Measurements from ENCODE around the gene BEND3. TPM values are rescaled to one million over a fixed set of nuclear protein-coding genes. Genes with fewer than 3 reads are reported as not detected.
"Not testable (repeated sequence)": the region's sequence is repeated elsewhere in the genome, so short reads cannot be mapped to it uniquely, and the experiment has no call there.

BEND3 gene
- polyA plus RNA-seq, 1 donor from 2014 or later, result 5.7 TPM

GRCh38 chr6:107026965-107027364 is 88.3 kb downstream of the BEND3 start:
- TF ChIP-seq MXI1 (conservative IDR thresholded peaks at IDR 0.05; ENCODE audit: poor library complexity, severe bottlenecking) (no peak), RAD21 (conservative IDR thresholded peaks at IDR 0.05) (no peak), SMC3 (conservative IDR thresholded peaks at IDR 0.05; ENCODE audit: poor library complexity) (no peak), TAF1 (IDR thresholded peaks at IDR 0.05; ENCODE audit: low read depth) (no peak), EP300 (conservative IDR thresholded peaks at IDR 0.05; ENCODE audit: poor library complexity, severe bottlenecking) (no peak), EZH2 (IDR thresholded peaks at IDR 0.05; ENCODE audit: borderline replicate concordance, insufficient read depth, low read length, poor library complexity, severe bottlenecking) (no peak)
- no peaks in the 10 kb centered on the region for H3K9me3 ChIP-seq (ENCODE audit: low read length)
- no peaks in the 10 kb centered on the region for H3F3A ChIP-seq (ENCODE audit: insufficient read depth, low read length, poor library complexity, severe bottlenecking)
- no peaks in the 10 kb centered on the region for H3K27me3 ChIP-seq (ENCODE audit: insufficient read depth, low read depth, low read length)
- H3K9me2 ChIP-seq (ENCODE audit: insufficient read depth, low read length), result no peaks in the 10 kb centered on the region
- no peak overlapping the region for H3K9ac ChIP-seq (ENCODE audit: low read length)
- H3K36me3 ChIP-seq (ENCODE audit: insufficient read depth, low read length), result no peaks in the 10 kb centered on the region
- no peak overlapping the region for H3K4me2 ChIP-seq (ENCODE audit: low read length)
- H2AFZ ChIP-seq (ENCODE audit: low read depth, low read length), result no peak overlapping the region
- no peak overlapping the region for H3K4me3 ChIP-seq (ENCODE audit: low read length)
- H3K79me2 ChIP-seq (replicated peaks; ENCODE audit: insufficient read depth, low read length), result peaks cover 7% of the 10 kb centered on the region
- no peak overlapping the region for H3K27ac ChIP-seq (ENCODE audit: low read length)
- H4K20me1 ChIP-seq (ENCODE audit: insufficient read depth), result no peaks in the 10 kb centered on the region

- Histone ChIP-seq H3K4me3 (ENCODE audit: low read length) (no peak overlapping the region), H3F3A (ENCODE audit: insufficient read depth, low read length, poor library complexity, severe bottlenecking) (no peaks in the 10 kb centered on the region), H3K27me3 (ENCODE audit: insufficient read depth, low read depth, low read length) (no peaks in the 10 kb centered on the region), H3K9me3 (ENCODE audit: low read length) (no peaks in the 10 kb centered on the region), H3K36me3 (ENCODE audit: insufficient read depth, low read length) (no peaks in the 10 kb centered on the region), H3K79me2 (replicated peaks; ENCODE audit: insufficient read depth, low read length) (no peaks in the 10 kb centered on the region), H3K4me2 (ENCODE audit: low read length) (no peak overlapping the region), H3K9ac (ENCODE audit: low read length) (no peak overlapping the region), H2AFZ (ENCODE audit: low read depth, low read length) (no peak overlapping the region), H3K9me2 (ENCODE audit: insufficient read depth, low read length) (no peaks in the 10 kb centered on the region), H3K27ac (ENCODE audit: low read length) (no peak overlapping the region), H4K20me1 (ENCODE audit: insufficient read depth) (no peaks in the 10 kb centered on the region)
- TF ChIP-seq POLR2AphosphoS5 (IDR thresholded peaks at IDR 0.05), result no peak
- no peak for TF ChIP-seq RAD21 (conservative IDR thresholded peaks at IDR 0.05)
- no peak for TF ChIP-seq TAF1 (IDR thresholded peaks at IDR 0.05; ENCODE audit: low read depth)
- no peak for TF ChIP-seq SMC3 (conservative IDR thresholded peaks at IDR 0.05; ENCODE audit: poor library complexity)
- no peak for TF ChIP-seq MXI1 (conservative IDR thresholded peaks at IDR 0.05; ENCODE audit: poor library complexity, severe bottlenecking)
- TF ChIP-seq EZH2 (IDR thresholded peaks at IDR 0.05; ENCODE audit: borderline replicate concordance, insufficient read depth, low read length, poor library complexity, severe bottlenecking), result no peak
These were observed 93.7 kb downstream of the BEND3 start for GRCh38 chr6:107021446-107022185.

- no peak overlapping the region for H3K9ac ChIP-seq (ENCODE audit: low read length)
- no peak overlapping the region for H3K27ac ChIP-seq (ENCODE audit: low read length)
- TF ChIP-seq SMC3 (conservative IDR thresholded peaks at IDR 0.05; ENCODE audit: poor library complexity) (no peak), REST (IDR thresholded peaks at IDR 0.05; ENCODE audit: borderline replicate concordance) (no peak), POLR2AphosphoS5 (IDR thresholded peaks at IDR 0.05) (no peak), EP300 (conservative IDR thresholded peaks at IDR 0.05; ENCODE audit: poor library complexity, severe bottlenecking) (no peak)
- no peaks in the 10 kb centered on the region for H4K20me1 ChIP-seq (ENCODE audit: insufficient read depth)
- H2AFZ ChIP-seq (ENCODE audit: low read depth, low read length), result no peak overlapping the region
- no peaks in the 10 kb centered on the region for H3K9me3 ChIP-seq (ENCODE audit: low read length)
- no peak overlapping the region for H3K4me3 ChIP-seq (ENCODE audit: low read length)
- no peaks in the 10 kb centered on the region for H3K9me2 ChIP-seq (ENCODE audit: insufficient read depth, low read length)
- H3K4me2 ChIP-seq (ENCODE audit: low read length), result no peak overlapping the region
- no peaks in the 10 kb centered on the region for H3K27me3 ChIP-seq (ENCODE audit: insufficient read depth, low read depth, low read length)
- H3F3A ChIP-seq (ENCODE audit: insufficient read depth, low read length, poor library complexity, severe bottlenecking), result no peaks in the 10 kb centered on the region
- H3K79me2 ChIP-seq (replicated peaks; ENCODE audit: insufficient read depth, low read length), result no peaks in the 10 kb centered on the region
- H3K36me3 ChIP-seq (ENCODE audit: insufficient read depth, low read length), result no peaks in the 10 kb centered on the region
These were observed 95.1 kb downstream of the BEND3 start for GRCh38 chr6:107020239-107020638.

- not testable (repeated sequence) for H3K4me3 ChIP-seq (ENCODE audit: low read length); H3K27ac ChIP-seq (ENCODE audit: low read length); H3K79me2 ChIP-seq (replicated peaks; ENCODE audit: insufficient read depth, low read length); H3K9ac ChIP-seq (ENCODE audit: low read length); H3K9me2 ChIP-seq (ENCODE audit: insufficient read depth, low read length); H3F3A ChIP-seq (ENCODE audit: insufficient read depth, low read length, poor library complexity, severe bottlenecking); H2AFZ ChIP-seq (ENCODE audit: low read depth, low read length); H4K20me1 ChIP-seq (ENCODE audit: insufficient read depth); H3K9me3 ChIP-seq (ENCODE audit: low read length); H3K27me3 ChIP-seq (ENCODE audit: insufficient read depth, low read depth, low read length); H3K4me2 ChIP-seq (ENCODE audit: low read length); H3K36me3 ChIP-seq (ENCODE audit: insufficient read depth, low read length)
These were observed 95.7 kb downstream of the BEND3 start for GRCh38 chr6:107019628-107020027.
